Naive thymus-derived CD4-positive, alpha-beta T cell (primary cell): ENCODE data around the gene CNTN5. TPM values are rescaled to one million over a fixed set of nuclear protein-coding genes. Genes with fewer than 3 reads are reported as not detected.

ENCODE experiments used
- ATAC-seq: fragments of 150-1000 bp; cut with Tn5 transposase; 2 replicates; pipeline ENCODE4 v1.10.0; 2021; ENCODE audit warnings: mild to moderate bottlenecking, moderate library complexity
- CTCF ChIA-PET: fragments of 350-600 bp; sonication (Branson Sonifier 250); formaldehyde crosslinking; loops from one replicate; lab custom pipeline; 2021; ENCODE audit warnings: antibody characterized with exemption; lab: Charles Lee
- POLR2A ChIA-PET: fragments of 350-600 bp; sonication (Branson Sonifier 250); formaldehyde crosslinking; loops from one replicate; lab custom pipeline; 2021; ENCODE audit warnings: antibody characterized with exemption, inconsistent platforms; lab: Charles Lee
- DNase-seq, 9 donors: peaks; one replicate each; pipeline versions ENCODE4 v3.0.0 to v3.0.0-alpha.2; 2020 to 2022; ENCODE audit warnings: mixed read lengths in 1 of 9
- H3K27ac ChIP-seq: one replicate; pipeline ENCODE4 v1.7.0; 2013; ENCODE audit warnings: mild to moderate bottlenecking, low read depth, low read length, moderate library complexity
- H3K27me3 ChIP-seq, 2 donors: one replicate each; pipeline ENCODE4 v1.7.0; 2013; ENCODE audit warnings: low read length in 2 of 2, mild to moderate bottlenecking in 2 of 2, moderate library complexity in 2 of 2; ENCODE audit not compliant: control insufficient read depth in 2 of 2, insufficient read depth in 2 of 2
- H3K36me3 ChIP-seq, 3 experiments: 1 replicate in 2 of 3; 2 replicates in 1 of 3; pipeline ENCODE4 v1.7.0; 2013; ENCODE audit warnings: low read length in 3 of 3, mild to moderate bottlenecking in 3 of 3, moderate library complexity in 1 of 3; ENCODE audit not compliant: insufficient read depth in 3 of 3, control insufficient read depth in 2 of 3
- H3K4me1 ChIP-seq, 2 donors: one replicate each; pipeline ENCODE4 v1.7.0; 2013; ENCODE audit warnings: low read length in 2 of 2, mild to moderate bottlenecking in 2 of 2, moderate library complexity in 1 of 2; ENCODE audit not compliant: control insufficient read depth in 2 of 2, insufficient read depth in 2 of 2
- H3K4me3 ChIP-seq: 2 replicates; pipeline ENCODE4 v1.7.0; 2013; ENCODE audit warnings: mild to moderate bottlenecking, low read length
- H3K9me3 ChIP-seq, 3 experiments: 1 replicate in 2 of 3; 2 replicates in 1 of 3; pipeline ENCODE4 v1.7.0; 2013; ENCODE audit warnings: low read length in 3 of 3; ENCODE audit not compliant: control insufficient read depth in 2 of 3
- H3K27ac Mint-ChIP-seq, 9 donors: one replicate each; pipeline ENCODE4 v1.8.0; 2020 to 2022; ENCODE audit warnings: mixed read lengths in 9 of 9, mild to moderate bottlenecking in 8 of 9, moderate library complexity in 5 of 9, inconsistent platforms in 2 of 9
- H3K27me3 Mint-ChIP-seq, 5 donors: one replicate each; pipeline ENCODE4 v1.8.0; 2021 to 2022; ENCODE audit warnings: mixed read lengths in 5 of 5, mild to moderate bottlenecking in 1 of 5
- H3K36me3 Mint-ChIP-seq, 5 donors: one replicate each; pipeline ENCODE4 v1.8.0; 2020 to 2022; ENCODE audit warnings: mixed read lengths in 5 of 5, mild to moderate bottlenecking in 3 of 5, inconsistent platforms in 1 of 5
- H3K4me1 Mint-ChIP-seq, 7 donors: one replicate each; pipeline ENCODE4 v1.8.0; 2020 to 2022; ENCODE audit warnings: mixed read lengths in 7 of 7, mild to moderate bottlenecking in 3 of 7, inconsistent platforms in 1 of 7
- H3K4me3 Mint-ChIP-seq, 10 donors: one replicate each; pipeline ENCODE4 v1.8.0; 2020 to 2022; ENCODE audit warnings: mild to moderate bottlenecking in 10 of 10, mixed read lengths in 10 of 10, moderate library complexity in 6 of 10, inconsistent platforms in 2 of 10
- H3K9me3 Mint-ChIP-seq, 11 donors: one replicate each; pipeline ENCODE4 v1.8.0; 2020 to 2022; ENCODE audit warnings: mixed read lengths in 11 of 11, mild to moderate bottlenecking in 4 of 11, inconsistent platforms in 1 of 11, moderate library complexity in 1 of 11
- intact Hi-C, 2 donors: fragments of 100-400 bp; cut with micrococcal nuclease; formaldehyde crosslinking; loops; one replicate each; pipeline ENCODE4 v1.15.1; 2023
- polyA plus RNA-seq, 2 donors: library from polyadenylated mRNA; unstranded; fragments of 300-500 nt; fragmentation: Illumina TruSeq; gene quantifications; one replicate each; pipeline ENCODE4 v1.2.3, GENCODE V29; 2021
- total RNA-seq, 6 experiments: library from RNA in 5 of 6; stranded (reverse) in 5 of 6; gene quantifications; 1 replicate in 5 of 6; 2 replicates in 1 of 6; pipeline ENCODE4 v1.2.3 and lab custom pipeline; 2021 to 2026

CNTN5 gene
- total and polyA plus RNA-seq, 7 experiments from 2014 or later: not detected

- CTCF ChIA-PET: no interaction called here
- no peak overlapping the region for H3K4me3 Mint-ChIP-seq
These were observed 1298.9 kb downstream of the CNTN5 start for GRCh38 chr11:100319691-100320090.

GRCh38 chr11:100328626-100329340 is 1308.0 kb downstream of the CNTN5 start:
- Mint-ChIP-seq H3K27ac (peak overlapping the region in 1 of 9 donors; percentile 69), H3K36me3 (no peaks in the 10 kb centered on the region), H3K4me1 (no peaks in the 10 kb centered on the region), H3K4me3 (no peak overlapping the region), H3K27me3 (no peaks in the 10 kb centered on the region), H3K9me3 (peaks cover 7 to 43% (median 14%) of the 10 kb centered on the region in 11 donors)
- Histone ChIP-seq H3K4me3 (no peak overlapping the region), H3K9me3 (no peaks in the 10 kb centered on the region), H3K4me1 (no peaks in the 10 kb centered on the region), H3K36me3 (no peaks in the 10 kb centered on the region), H3K27ac (no peak overlapping the region), H3K27me3 (no peaks in the 10 kb centered on the region)
- no peak for ATAC-seq
- intact Hi-C loops: no loop called here
- ChIA-PET POLR2A (no interaction called here), CTCF (no interaction called here)
- DNase-seq: no peak

More at GRCh38 chr11:100319691-100320090, 1298.9 kb downstream of the CNTN5 start:
- Mint-ChIP-seq H3K27ac (no peak overlapping the region), H3K27me3 (no peaks in the 10 kb centered on the region), H3K9me3 (peaks cover 0 to 21% (median 3%) of the 10 kb centered on the region in 11 donors), H3K36me3 (no peaks in the 10 kb centered on the region), H3K4me1 (no peaks in the 10 kb centered on the region)
- no peak for DNase-seq
- POLR2A ChIA-PET: no interaction called here
- H3K36me3 ChIP-seq: no peaks in the 10 kb centered on the region
- intact Hi-C loops: no loop called here
- ATAC-seq: no peak
- H3K9me3 ChIP-seq: no peaks in the 10 kb centered on the region
- no peaks in the 10 kb centered on the region for H3K27me3 ChIP-seq
- H3K4me3 ChIP-seq: no peak overlapping the region
- no peak overlapping the region for H3K27ac ChIP-seq
- no peaks in the 10 kb centered on the region for H3K4me1 ChIP-seq

- Histone ChIP-seq H3K9me3 (no peaks in the 10 kb centered on the region), H3K27ac (no peak overlapping the region), H3K4me3 (no peak overlapping the region), H3K27me3 (no peaks in the 10 kb centered on the region), H3K36me3 (no peaks in the 10 kb centered on the region), H3K4me1 (no peaks in the 10 kb centered on the region)
- ChIA-PET POLR2A (no interaction called here), CTCF (no interaction called here)
- H3K4me1 Mint-ChIP-seq: no peaks in the 10 kb centered on the region
- ATAC-seq (no peak), DNase-seq (no peak)
- H3K4me3 Mint-ChIP-seq: no peak overlapping the region
- peaks cover 8 to 43% (median 19%) of the 10 kb centered on the region in 11 donors for H3K9me3 Mint-ChIP-seq
- no peak overlapping the region for H3K27ac Mint-ChIP-seq
- no peaks in the 10 kb centered on the region for H3K36me3 Mint-ChIP-seq
- intact Hi-C loops: no loop called here
- no peaks in the 10 kb centered on the region for H3K27me3 Mint-ChIP-seq
These were observed 1308.6 kb downstream of the CNTN5 start for GRCh38 chr11:100329352-100329751.

GRCh38 chr11:100336873-100337272 is 1316.1 kb downstream of the CNTN5 start:
- H3K27me3 Mint-ChIP-seq: no peaks in the 10 kb centered on the region
- no peaks in the 10 kb centered on the region for H3K4me1 Mint-ChIP-seq
- no peak overlapping the region for H3K27ac ChIP-seq
- no peak overlapping the region for H3K4me3 Mint-ChIP-seq
- intact Hi-C loops: no loop called here
- peaks cover 1 to 29% (median 14%) of the 10 kb centered on the region in 11 donors for H3K9me3 Mint-ChIP-seq
- no peaks in the 10 kb centered on the region for H3K4me1 ChIP-seq
- no peak overlapping the region for H3K27ac Mint-ChIP-seq
- DNase-seq (no peak), ATAC-seq (no peak)
- H3K4me3 ChIP-seq: no peak overlapping the region
- H3K9me3 ChIP-seq: peaks cover 0 to 13% (median 0%) of the 10 kb centered on the region in 3 experiments
- H3K36me3 Mint-ChIP-seq: no peaks in the 10 kb centered on the region
- POLR2A ChIA-PET: no interaction called here
- no peaks in the 10 kb centered on the region for H3K36me3 ChIP-seq
- CTCF ChIA-PET: no interaction called here
- H3K27me3 ChIP-seq: no peaks in the 10 kb centered on the region

- Mint-ChIP-seq H3K27me3 (no peaks in the 10 kb centered on the region), H3K4me3 (no peak overlapping the region), H3K4me1 (no peaks in the 10 kb centered on the region), H3K36me3 (no peaks in the 10 kb centered on the region), H3K9me3 (peaks cover 1 to 24% (median 13%) of the 10 kb centered on the region in 11 donors), H3K27ac (no peak overlapping the region)
- Histone ChIP-seq H3K27me3 (no peaks in the 10 kb centered on the region), H3K9me3 (peaks cover 0 to 13% (median 0%) of the 10 kb centered on the region in 3 experiments), H3K4me1 (no peaks in the 10 kb centered on the region), H3K36me3 (no peaks in the 10 kb centered on the region), H3K27ac (no peak overlapping the region), H3K4me3 (no peak overlapping the region)
- ChIA-PET POLR2A (no interaction called here), CTCF (no interaction called here)
- ATAC-seq: no peak
- intact Hi-C loops: no loop called here
- no peak for DNase-seq
These were observed 1317.5 kb downstream of the CNTN5 start for GRCh38 chr11:100338144-100338840.

- no peaks in the 10 kb centered on the region for H3K27me3 ChIP-seq
- H3K9me3 ChIP-seq: peaks cover 0 to 13% (median 0%) of the 10 kb centered on the region in 3 experiments
- H3K27me3 Mint-ChIP-seq: no peaks in the 10 kb centered on the region
- DNase-seq: no peak
- H3K4me3 ChIP-seq: no peak overlapping the region
- intact Hi-C loops: no loop called here
- H3K4me1 Mint-ChIP-seq: no peaks in the 10 kb centered on the region
- ChIA-PET CTCF (no interaction called here), POLR2A (no interaction called here)
- H3K4me1 ChIP-seq: no peaks in the 10 kb centered on the region
- H3K27ac ChIP-seq: no peak overlapping the region
- H3K9me3 Mint-ChIP-seq: peaks cover 0 to 17% (median 5%) of the 10 kb centered on the region in 11 donors
- ATAC-seq: no peak
- H3K4me3 Mint-ChIP-seq: no peak overlapping the region
- H3K27ac Mint-ChIP-seq: no peak overlapping the region
- H3K36me3 Mint-ChIP-seq: no peaks in the 10 kb centered on the region
- no peaks in the 10 kb centered on the region for H3K36me3 ChIP-seq
These were observed 1319.9 kb downstream of the CNTN5 start for GRCh38 chr11:100340466-100341319.
